ENCODE data around the gene TOM1.
A peak's percentile ranks its signal among the peaks of the same experiment; 100 is the strongest.

Gene TOM1

GRCh38 chr22:35367331-35367886 is 67.7 kb downstream of the TOM1 start:
- no peak overlapping the region for H3K4me2 ChIP-seq (ENCODE audit: low read depth, low read length, poor library complexity, severe bottlenecking)
- H3K4me1 ChIP-seq (ENCODE audit: insufficient read depth, low read length, poor library complexity, severe bottlenecking): peaks cover 4% of the 10 kb centered on the region
- H3K27me3 ChIP-seq (ENCODE audit: insufficient read depth, low read length, poor library complexity, severe bottlenecking): no peaks in the 10 kb centered on the region
- H3F3A ChIP-seq (ENCODE audit: low read depth): no peaks in the 10 kb centered on the region
- TF ChIP-seq EZH2phosphoT487 (IDR thresholded peaks at IDR 0.05; ENCODE audit: borderline replicate concordance): no peak
- no peak for TF ChIP-seq CTCF (conservative IDR thresholded peaks at IDR 0.05; ENCODE audit: low read length)
- no peaks in the 10 kb centered on the region for H4K20me1 ChIP-seq (ENCODE audit: insufficient read depth, low read length, poor library complexity, severe bottlenecking)
- H3K79me2 ChIP-seq (ENCODE audit: insufficient read depth, low read length): no peaks in the 10 kb centered on the region
- H2AFZ ChIP-seq (ENCODE audit: low read length): no peak overlapping the region
- no peaks in the 10 kb centered on the region for H3K9me3 ChIP-seq (ENCODE audit: insufficient read depth, low read depth, low read length)
- no peaks in the 10 kb centered on the region for H3K36me3 ChIP-seq (ENCODE audit: insufficient read depth, low read length)
- no peak overlapping the region for H3K9ac ChIP-seq (ENCODE audit: low read depth, low read length, poor library complexity, severe bottlenecking)
- H3K9me2 ChIP-seq (replicated peaks; ENCODE audit: low read depth, low read length): no peaks in the 10 kb centered on the region
- H3K4me3 ChIP-seq (ENCODE audit: low read length, poor library complexity, severe bottlenecking): no peak overlapping the region

DNA sequence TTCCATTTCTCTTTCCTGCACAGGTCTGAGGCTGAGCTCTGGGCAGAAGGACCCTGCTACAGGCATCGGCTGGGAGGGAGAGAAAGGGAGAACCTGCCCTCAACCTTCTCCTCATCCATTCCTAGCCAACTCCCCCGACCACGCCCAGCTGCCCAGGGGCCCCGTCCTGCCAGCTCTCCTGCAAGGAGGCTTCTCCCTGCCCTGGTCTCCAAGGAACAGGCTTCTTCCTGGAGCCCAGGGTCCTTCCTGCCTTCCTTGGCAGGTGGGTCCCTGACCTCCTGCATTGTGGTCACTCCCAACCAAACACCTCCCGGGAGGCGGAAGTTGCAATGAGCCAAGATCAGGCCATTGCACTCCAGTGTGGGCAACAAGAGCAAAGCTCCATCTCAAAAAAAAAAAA is 68.7 kb downstream of the TOM1 start:
- H3K9me3 ChIP-seq (ENCODE audit: insufficient read depth, low read depth, low read length): no peaks in the 10 kb centered on the region
- H3K4me2 ChIP-seq (ENCODE audit: low read depth, low read length, poor library complexity, severe bottlenecking): no peak overlapping the region
- no peak overlapping the region for H3K9ac ChIP-seq (ENCODE audit: low read depth, low read length, poor library complexity, severe bottlenecking)
- H3K4me3 ChIP-seq (ENCODE audit: low read length, poor library complexity, severe bottlenecking): no peak overlapping the region
- peaks cover 4% of the 10 kb centered on the region for H3K4me1 ChIP-seq (ENCODE audit: insufficient read depth, low read length, poor library complexity, severe bottlenecking)
- no peaks in the 10 kb centered on the region for H3F3A ChIP-seq (ENCODE audit: low read depth)
- H3K36me3 ChIP-seq (ENCODE audit: insufficient read depth, low read length): no peaks in the 10 kb centered on the region
- no peaks in the 10 kb centered on the region for H3K9me2 ChIP-seq (replicated peaks; ENCODE audit: low read depth, low read length)
- no peak overlapping the region for H2AFZ ChIP-seq (ENCODE audit: low read length)
- no peaks in the 10 kb centered on the region for H4K20me1 ChIP-seq (ENCODE audit: insufficient read depth, low read length, poor library complexity, severe bottlenecking)
- no peaks in the 10 kb centered on the region for H3K27me3 ChIP-seq (ENCODE audit: insufficient read depth, low read length, poor library complexity, severe bottlenecking)
- no peak for TF ChIP-seq CTCF (conservative IDR thresholded peaks at IDR 0.05; ENCODE audit: low read length)
- no peak for TF ChIP-seq EZH2phosphoT487 (IDR thresholded peaks at IDR 0.05; ENCODE audit: borderline replicate concordance)
- no peaks in the 10 kb centered on the region for H3K79me2 ChIP-seq (ENCODE audit: insufficient read depth, low read length)

DNA sequence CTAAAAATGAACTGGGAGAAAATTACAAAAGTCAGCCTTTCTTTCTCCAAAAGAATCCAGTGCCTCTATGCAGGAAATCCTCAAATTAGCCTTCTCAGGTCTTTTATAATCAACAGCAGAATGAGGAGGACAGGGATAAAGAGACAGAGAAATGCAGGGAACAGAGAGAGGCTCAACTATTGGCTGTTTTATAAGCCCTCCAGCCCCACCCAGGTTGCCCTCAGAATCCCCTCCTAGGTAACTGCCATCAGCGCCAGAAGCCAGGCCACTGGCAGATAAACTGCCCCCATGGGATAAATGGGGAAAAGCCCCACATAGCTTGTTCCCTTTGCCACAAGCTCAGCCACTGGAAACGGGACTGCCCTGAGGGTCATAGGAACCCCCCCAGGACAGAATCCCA is 70.3 kb downstream of the TOM1 start:
- peaks cover 4% of the 10 kb centered on the region for H3K4me1 ChIP-seq (ENCODE audit: insufficient read depth, low read length, poor library complexity, severe bottlenecking)
- no peaks in the 10 kb centered on the region for H3K79me2 ChIP-seq (ENCODE audit: insufficient read depth, low read length)
- 0 out of 2 replicates have a peak overlapping the region, but pooled peaks have one; percentile 7 for H2AFZ ChIP-seq (ENCODE audit: low read length)
- no peaks in the 10 kb centered on the region for H3F3A ChIP-seq (ENCODE audit: low read depth)
- TF ChIP-seq CTCF (conservative IDR thresholded peaks at IDR 0.05; ENCODE audit: low read length): no peak
- no peak for TF ChIP-seq EZH2phosphoT487 (IDR thresholded peaks at IDR 0.05; ENCODE audit: borderline replicate concordance)
- H3K9me2 ChIP-seq (replicated peaks; ENCODE audit: low read depth, low read length): no peaks in the 10 kb centered on the region
- H3K4me2 ChIP-seq (ENCODE audit: low read depth, low read length, poor library complexity, severe bottlenecking): no peak overlapping the region
- no peaks in the 10 kb centered on the region for H4K20me1 ChIP-seq (ENCODE audit: insufficient read depth, low read length, poor library complexity, severe bottlenecking)
- H3K4me3 ChIP-seq (ENCODE audit: low read length, poor library complexity, severe bottlenecking): no peak overlapping the region
- no peaks in the 10 kb centered on the region for H3K36me3 ChIP-seq (ENCODE audit: insufficient read depth, low read length)
- H3K9ac ChIP-seq (ENCODE audit: low read depth, low read length, poor library complexity, severe bottlenecking): no peak overlapping the region
- no peaks in the 10 kb centered on the region for H3K27me3 ChIP-seq (ENCODE audit: insufficient read depth, low read length, poor library complexity, severe bottlenecking)
- no peaks in the 10 kb centered on the region for H3K9me3 ChIP-seq (ENCODE audit: insufficient read depth, low read depth, low read length)
